H1 (cell line): ENCODE data around the gene DUS4L. TPM values are rescaled to one million over a fixed set of nuclear protein-coding genes. Genes with fewer than 3 reads are reported as not detected.

Experiments used
- CTCF ChIA-PET: fragments of 300-600 bp; sonication (Branson Sonifier 250); formaldehyde crosslinking; loops from one replicate; lab custom pipeline; 2021; ENCODE audit not compliant: partially characterized antibody; lab: Charles Lee
- POLR2A ChIA-PET: fragments of 300-600 bp; sonication (Branson Sonifier 250); formaldehyde crosslinking; loops from one replicate; lab custom pipeline; 2021; ENCODE audit warnings: inconsistent platforms; ENCODE audit not compliant: partially characterized antibody; lab: Charles Lee
- DNase-seq, 2 experiments: peaks; one replicate each; pipeline versions ENCODE4 v3.0.0 to v3.0.0-alpha.2; 2010 to 2022; ENCODE audit warnings: low spot score in 2 of 2, low read depth in 1 of 2, mixed read lengths in 1 of 2
- FAIRE-seq: peaks from 2 replicates; lab custom pipeline; 2011; peaks lifted over from hg19 to GRCh38; lab: Jason Lieb, UNC
- H2AFZ ChIP-seq: 2 replicates; pipeline ENCODE4 v1.8.1; 2012; ENCODE audit warnings: low read length, inconsistent platforms
- H2AK5ac ChIP-seq: 2 replicates; pipeline ENCODE4 v1.6.1; 2013; ENCODE audit warnings: low read depth, low read length
- H2BK120ac ChIP-seq: replicated peaks from 2 replicates; pipeline ENCODE3; 2013; ENCODE audit warnings: low read depth, low read length, inconsistent platforms
- H2BK12ac ChIP-seq: 2 replicates; pipeline ENCODE4 v1.6.1; 2013; ENCODE audit warnings: low read depth, low read length
- H2BK15ac ChIP-seq: 2 replicates; pipeline ENCODE4 v1.6.1; 2013; ENCODE audit warnings: low read length
- H2BK20ac ChIP-seq: 2 replicates; pipeline ENCODE4 v1.6.1; 2013; ENCODE audit warnings: low read length
- H2BK5ac ChIP-seq: 2 replicates; pipeline ENCODE4 v1.6.1; 2013; ENCODE audit warnings: low read depth, low read length
- H3K14ac ChIP-seq: 2 replicates; pipeline ENCODE4 v1.6.1; 2013; ENCODE audit warnings: inconsistent platforms; ENCODE audit not compliant: insufficient read length
- H3K18ac ChIP-seq: 2 replicates; pipeline ENCODE4 v1.6.1; 2013; ENCODE audit warnings: low read length; ENCODE audit errors: extremely low read depth
- H3K23ac ChIP-seq: 2 replicates; pipeline ENCODE4 v1.6.1; 2013; ENCODE audit warnings: inconsistent platforms; ENCODE audit not compliant: insufficient read length
- H3K23me2 ChIP-seq: 2 replicates; pipeline ENCODE4 v1.6.1; 2013; ENCODE audit warnings: low read depth, low read length
- H3K27ac ChIP-seq: 2 replicates; pipeline ENCODE4 v1.6.1; 2011; ENCODE audit warnings: low read depth, low read length, inconsistent platforms
- H3K27me3 ChIP-seq, 4 experiments: replicated peaks in 1 of 4; 1 replicate in 1 of 4; 2 replicates in 3 of 4; pipeline versions ENCODE4 v1.6.1 to v1.8.1; 2011 to 2013; ENCODE audit warnings: low read length in 3 of 4, mild to moderate bottlenecking in 3 of 4, inconsistent platforms in 2 of 4, mixed read lengths in 2 of 4, moderate library complexity in 1 of 4; ENCODE audit not compliant: control insufficient read depth in 3 of 4, insufficient read depth in 3 of 4; ENCODE audit errors: extremely low read depth in 1 of 4
- H3K36me3 ChIP-seq, 4 experiments: 2 replicates each; pipeline versions ENCODE4 v1.6.1 to v1.8.1; 2011 to 2013; ENCODE audit warnings: mild to moderate bottlenecking in 4 of 4, low read length in 3 of 4, moderate library complexity in 2 of 4, control low read depth in 1 of 4, inconsistent platforms in 1 of 4; ENCODE audit not compliant: insufficient read depth in 4 of 4, control insufficient read depth in 2 of 4
- H3K4ac ChIP-seq: replicated peaks from 2 replicates; pipeline ENCODE3; 2013; ENCODE audit warnings: low read length, low read depth, mixed read lengths, inconsistent platforms; ENCODE audit not compliant: insufficient read length
- H3K4me1 ChIP-seq, 4 experiments: replicated peaks in 1 of 4; 1 replicate in 1 of 4; 2 replicates in 3 of 4; pipeline versions ENCODE4 v1.6.1 to v1.8.1; 2011 to 2013; ENCODE audit warnings: low read length in 3 of 4, inconsistent platforms in 2 of 4, mixed read lengths in 1 of 4; ENCODE audit not compliant: insufficient read depth in 4 of 4, control insufficient read depth in 3 of 4
- H3K4me2 ChIP-seq, 2 experiments: 2 replicates each; pipeline versions ENCODE4 v1.6.1 to v1.8.1; 2011 to 2013; ENCODE audit warnings: low read depth in 2 of 2, low read length in 2 of 2, control low read depth in 1 of 2, inconsistent platforms in 1 of 2, mild to moderate bottlenecking in 1 of 2; ENCODE audit not compliant: insufficient read depth in 1 of 2
- H3K4me3 ChIP-seq, 4 experiments: fragments of 200-600, 300-600 bp in 1 of 4; sonication (generic), shearing (Covaris generic), sonication (Bioruptor Twin) in 1 of 4; 2 replicates each; pipeline versions ENCODE4 v1.5.1 to v1.8.1; 2011 to 2016; ENCODE audit warnings: low read length in 4 of 4, low read depth in 3 of 4, control low read depth in 2 of 4, inconsistent platforms in 2 of 4, mild to moderate bottlenecking in 2 of 4, mixed read lengths in 1 of 4, moderate library complexity in 1 of 4; ENCODE audit not compliant: insufficient read depth in 2 of 4; ENCODE audit errors: extremely low read depth in 1 of 4
- H3K56ac ChIP-seq: replicated peaks from 2 replicates; pipeline ENCODE3; 2013; ENCODE audit warnings: low read depth, mild to moderate bottlenecking, mixed read lengths, low read length, inconsistent platforms; ENCODE audit not compliant: insufficient read length
- H3K79me1 ChIP-seq: 2 replicates; pipeline ENCODE4 v1.6.1; 2013; ENCODE audit warnings: low read depth, low read length, control low read depth
- H3K79me2 ChIP-seq, 2 experiments: 2 replicates each; pipeline versions ENCODE4 v1.6.1 to v1.8.1; 2012 to 2013; ENCODE audit warnings: low read length in 2 of 2, mild to moderate bottlenecking in 2 of 2, inconsistent platforms in 1 of 2; ENCODE audit not compliant: insufficient read depth in 2 of 2, control insufficient read depth in 1 of 2
- H3K9ac ChIP-seq, 4 experiments: replicated peaks in 1 of 4; 1 replicate in 1 of 4; 2 replicates in 3 of 4; pipeline versions ENCODE4 v1.6.1 to v1.8.1; 2011 to 2013; ENCODE audit warnings: low read depth in 3 of 4, low read length in 3 of 4, control low read depth in 2 of 4, mild to moderate bottlenecking in 2 of 4, moderate library complexity in 2 of 4, inconsistent platforms in 1 of 4; ENCODE audit errors: extremely low read depth in 1 of 4
- H3K9me3 ChIP-seq, 2 experiments: 2 replicates each; pipeline versions ENCODE4 v1.6.1 to v1.8.1; 2012 to 2013; ENCODE audit warnings: mild to moderate bottlenecking in 2 of 2, moderate library complexity in 2 of 2, control low read depth in 1 of 2, inconsistent platforms in 1 of 2, low read depth in 1 of 2, low read length in 1 of 2, mixed read lengths in 1 of 2; ENCODE audit not compliant: insufficient read depth in 2 of 2
- H4K20me1 ChIP-seq, 2 experiments: replicated peaks in 1 of 2; 2 replicates each; pipeline versions ENCODE3 to v1.8.1; 2011 to 2013; ENCODE audit warnings: inconsistent platforms in 2 of 2, low read length in 2 of 2, mild to moderate bottlenecking in 1 of 2; ENCODE audit not compliant: insufficient read depth in 2 of 2, control insufficient read depth in 1 of 2
- H4K5ac ChIP-seq: 2 replicates; pipeline ENCODE4 v1.6.1; 2013; ENCODE audit warnings: low read length, low read depth, mixed read lengths, inconsistent platforms; ENCODE audit not compliant: insufficient read length
- H4K8ac ChIP-seq: 2 replicates; pipeline ENCODE4 v1.8.0; 2013; ENCODE audit warnings: mild to moderate bottlenecking, moderate library complexity, low read length, inconsistent platforms; ENCODE audit not compliant: insufficient read depth; ENCODE audit errors: extremely low read depth
- H4K91ac ChIP-seq: replicated peaks from 2 replicates; pipeline ENCODE3; 2013; ENCODE audit warnings: low read length, mixed read lengths, inconsistent platforms; ENCODE audit not compliant: insufficient read length
- KDM5A ChIP-seq: fragments of 200-600 bp; IDR thresholded peaks from 2 replicates; pipeline ENCODE4 v1.7.1; 2012; ENCODE audit warnings: mild to moderate bottlenecking, low read length, inconsistent platforms, mixed read lengths
- NANOG ChIP-seq: IDR thresholded peaks from 2 replicates; pipeline ENCODE4 v1.6.1; 2011; ENCODE audit warnings: low read length, low read depth, mild to moderate bottlenecking, inconsistent platforms; ENCODE audit not compliant: insufficient read depth, poor library complexity, severe bottlenecking
- POLR2AphosphoS5 ChIP-seq: IDR thresholded peaks from 2 replicates; pipeline ENCODE4 v1.6.1; 2011; ENCODE audit warnings: low read depth, low read length
- RXRA ChIP-seq: IDR thresholded peaks from 2 replicates; pipeline ENCODE4 v1.6.1; 2011; ENCODE audit warnings: low read depth, mild to moderate bottlenecking, low read length, moderate library complexity; ENCODE audit not compliant: insufficient read depth
- SIRT6 ChIP-seq: IDR thresholded peaks from one replicate; pipeline ENCODE4 v1.7.1; 2012; ENCODE audit warnings: low read length, inconsistent platforms
- TCF12 ChIP-seq: IDR thresholded peaks from 2 replicates; pipeline ENCODE4 v1.6.1; 2011; ENCODE audit warnings: low read depth, mild to moderate bottlenecking, low read length
- WGBS, 2 experiments: shearing (Covaris generic) in 1 of 2; methylation state at CpG; one replicate each; pipeline versions ENCODE4 v1.1.6 to v1.1.7; 2013 to 2015; ENCODE audit warnings: low lambda C conversion rate in 2 of 2, mixed read lengths in 2 of 2, inconsistent platforms in 1 of 2, low coverage in 1 of 2, missing lambda C conversion rate in 1 of 2; ENCODE audit not compliant: insufficient replicate concordance in 2 of 2, insufficient coverage in 1 of 2, insufficient read length in 1 of 2; ENCODE audit errors: extremely low coverage in 1 of 2, missing lambda C conversion rate in 1 of 2; 5-methylcytosine and 5-hydroxymethylcytosine counted together
- polyA plus RNA-seq, 7 experiments: library from polyadenylated mRNA; depleted of rRNA in 3 of 7; stranded (reverse) in 5 of 7; unstranded in 2 of 7; fragments of >200 nt in 5 of 7; fragments of 200-250 nt in 2 of 7; gene quantifications; 1 replicate in 5 of 7; 2 replicates in 1 of 7; 4 replicates in 1 of 7; pipeline versions ENCODE4 v1.2.1 to v1.2.3, GENCODE V29; 2011 to 2013; ENCODE audit warnings: missing spikeins in 2 of 7, mixed read lengths in 2 of 7
- total RNA-seq: library from RNA; stranded (reverse); fragmentation: NEBNext Ultra II Directional; extraction: Animal tissue kit (Norgen Biotek cat#: 25700); gene quantifications from 2 replicates; pipeline ENCODE4 v1.2.1, GENCODE V29; 2021

DUS4L gene
- total and polyA plus RNA-seq, 2 of the 8 experiments (the other 6 are each of a cell fraction or from before 2014, with no cell fraction given) = 6.1 to 11.5 TPM

- Histone ChIP-seq H3K79me2 (no peaks in the 10 kb centered on the region), H3K27me3 (no peaks in the 10 kb centered on the region), H3K18ac (no peak within 1 kb of the TSS; the same call in 1 of the 2 replicates), H2BK15ac (no peak within 1 kb of the TSS), H3K36me3 (peaks cover 0 to 22% (median 3%) of the 10 kb centered on the region in 4 experiments; a peak in 2 of 8 replicates), H3K4me2 (peak within 1 kb of the TSS; percentile 78 to 81), H4K5ac (peak within 1 kb of the TSS; percentile 78), H3K4me3 (peak within 1 kb of the TSS; percentile 77 to 95 (median 84)), H2AK5ac (no peak within 1 kb of the TSS), H2BK120ac (peak within 1 kb of the TSS; percentile 10), H3K4ac (no peak within 1 kb of the TSS), H3K56ac (peak within 1 kb of the TSS; percentile 64), H2BK12ac (no peak within 1 kb of the TSS; the same call in 1 of the 2 replicates), H4K20me1 (no peaks in the 10 kb centered on the region), H3K27ac (peak within 1 kb of the TSS; percentile 44; the same call in 1 of the 2 replicates), H4K8ac (peak within 1 kb of the TSS; percentile 94), H3K79me1 (no peaks in the 10 kb centered on the region), H3K4me1 (no peaks in the 10 kb centered on the region), H3K23me2 (peaks cover 4% of the 10 kb centered on the region), H2BK5ac (no peak within 1 kb of the TSS; the same call in 1 of the 2 replicates), H4K91ac (no peak within 1 kb of the TSS), H2BK20ac (no peak within 1 kb of the TSS), H3K23ac (no peak within 1 kb of the TSS), H3K14ac (no peak within 1 kb of the TSS), H3K9me3 (no peaks in the 10 kb centered on the region), H2AFZ (peak within 1 kb of the TSS; percentile 96), H3K9ac (peak within 1 kb of the TSS; percentile 70 to 98 (median 80))
- ChIA-PET POLR2A (interaction anchor here (0.7 to 2.4 kb wide), 4 partner anchors 13 to 164 kb away, joined by 3 to 21 read pairs (median 4); partner anchors contain the start of genes CBLL1, COG5 and DUS4L), CTCF (interaction anchor here (0.6 to 1.7 kb wide), 6 partner anchors 11 to 146 kb away, joined by 3 to 7 read pairs (median 6); partner anchors contain the start of gene SLC26A4)
- WGBS, 2 experiments = 2% methylated on average over 60 of the region's 89 CpGs; no CpG with 5 or more reads in 1 of the 2 experiments
- FAIRE-seq (no peak), DNase-seq (peak; percentile 9 to 81)
- TF ChIP-seq KDM5A (no peak), RXRA (no peak), POLR2AphosphoS5 (no peak; the same call in 1 of the 2 replicates), NANOG (no peak), SIRT6 (no peak), TCF12 (no peak)
Measured at GRCh38 chr7:107579885-107580715, 16.3 kb downstream of the DUS4L start, which contains the start of gene BCAP29. Gene BCAP29, plus strand, starts transcription at chr7:107580246. Its CDS starts 527 bp downstream, at chr7:107580773.
